Muscle layer of colon (tissue), 2 donors: ENCODE measurements around the gene WIPI1.

ENCODE experiments used
- H3K27ac ChIP-seq: one replicate; pipeline ENCODE4 v1.7.0; 2013; ENCODE audit warnings: low read depth, mild to moderate bottlenecking, low read length, moderate library complexity
- H3K27me3 ChIP-seq, 2 donors: one replicate each; pipeline ENCODE4 v1.7.0; 2013; ENCODE audit warnings: low read length in 2 of 2, mild to moderate bottlenecking in 2 of 2; ENCODE audit not compliant: insufficient read depth in 2 of 2, control insufficient read depth in 1 of 2
- H3K36me3 ChIP-seq: one replicate; pipeline ENCODE4 v1.7.0; 2013; ENCODE audit warnings: mild to moderate bottlenecking, low read length; ENCODE audit not compliant: insufficient read depth
- H3K4me1 ChIP-seq: one replicate; pipeline ENCODE4 v1.7.0; 2013; ENCODE audit warnings: mild to moderate bottlenecking, low read length; ENCODE audit not compliant: insufficient read depth
- H3K4me3 ChIP-seq, 2 donors: one replicate each; pipeline ENCODE4 v1.7.0; 2013; ENCODE audit warnings: low read length in 2 of 2, low read depth in 1 of 2, mild to moderate bottlenecking in 1 of 2, moderate library complexity in 1 of 2
- H3K9ac ChIP-seq: one replicate; pipeline ENCODE4 v1.7.0; 2013; ENCODE audit warnings: low read length
- H3K9me3 ChIP-seq: one replicate; pipeline ENCODE4 v1.7.0; 2013; ENCODE audit warnings: mild to moderate bottlenecking, low read length
- donor health status: abdominal sarcoma.
- donor health status: Adenocarcinoma of cecum.

The WIPI1 gene

GRCh38 chr17:68482576-68483041, 25.3 kb upstream of the WIPI1 start:
- no peak overlapping the region for H3K27ac ChIP-seq
- no peaks in the 10 kb centered on the region for H3K36me3 ChIP-seq
- H3K4me1 ChIP-seq, result no peaks in the 10 kb centered on the region
- H3K4me3 ChIP-seq, result no peak overlapping the region
- H3K9ac ChIP-seq, result no peak overlapping the region
- H3K27me3 ChIP-seq, result no peaks in the 10 kb centered on the region
- H3K9me3 ChIP-seq, result no peaks in the 10 kb centered on the region

GRCh38 chr17:68480885-68481284, 23.6 kb upstream of the WIPI1 start:
- Histone ChIP-seq H3K36me3 (no peaks in the 10 kb centered on the region), H3K4me3 (no peak overlapping the region), H3K27me3 (no peaks in the 10 kb centered on the region)

GRCh38 chr17:68470961-68471360, 13.7 kb upstream of the WIPI1 start:
- Histone ChIP-seq H3K27me3 (no peaks in the 10 kb centered on the region), H3K4me1 (no peaks in the 10 kb centered on the region), H3K27ac (no peak overlapping the region), H3K36me3 (no peaks in the 10 kb centered on the region), H3K9me3 (no peaks in the 10 kb centered on the region), H3K4me3 (no peak overlapping the region), H3K9ac (no peak overlapping the region)

More at GRCh38 chr17:68480885-68481284, 23.6 kb upstream of the WIPI1 start:
- no peaks in the 10 kb centered on the region for H3K4me1 ChIP-seq
- H3K27ac ChIP-seq, result no peak overlapping the region
- no peak overlapping the region for H3K9ac ChIP-seq
- no peaks in the 10 kb centered on the region for H3K9me3 ChIP-seq

- Histone ChIP-seq H3K4me1 (no peaks in the 10 kb centered on the region), H3K27me3 (no peaks in the 10 kb centered on the region), H3K4me3 (no peak overlapping the region), H3K27ac (no peak overlapping the region), H3K36me3 (no peaks in the 10 kb centered on the region), H3K9ac (no peak overlapping the region), H3K9me3 (no peaks in the 10 kb centered on the region)
Measured at GRCh38 chr17:68468788-68469187, 11.5 kb upstream of the WIPI1 start.

- no peaks in the 10 kb centered on the region for H3K27me3 ChIP-seq
- no peaks in the 10 kb centered on the region for H3K36me3 ChIP-seq
- H3K9ac ChIP-seq, result no peak overlapping the region
- no peak overlapping the region for H3K27ac ChIP-seq
- H3K9me3 ChIP-seq, result no peaks in the 10 kb centered on the region
- H3K4me3 ChIP-seq, result no peak overlapping the region
- H3K4me1 ChIP-seq, result no peaks in the 10 kb centered on the region
Measured at GRCh38 chr17:68468334-68468733, 11.0 kb upstream of the WIPI1 start.

- no peaks in the 10 kb centered on the region for H3K27me3 ChIP-seq
- no peak overlapping the region for H3K27ac ChIP-seq
- no peaks in the 10 kb centered on the region for H3K4me1 ChIP-seq
- no peaks in the 10 kb centered on the region for H3K9me3 ChIP-seq
- no peaks in the 10 kb centered on the region for H3K36me3 ChIP-seq
- H3K9ac ChIP-seq, result no peak overlapping the region
- no peak overlapping the region for H3K4me3 ChIP-seq
Measured at GRCh38 chr17:68463211-68464019, 6.1 kb upstream of the WIPI1 start.

GRCh38 chr17:68462381-68463210, 5.3 kb upstream of the WIPI1 start:
- Histone ChIP-seq H3K36me3 (no peaks in the 10 kb centered on the region), H3K27ac (no peak overlapping the region), H3K9ac (no peak overlapping the region), H3K27me3 (no peaks in the 10 kb centered on the region), H3K4me1 (no peaks in the 10 kb centered on the region), H3K4me3 (no peak overlapping the region), H3K9me3 (no peaks in the 10 kb centered on the region)

- no peaks in the 10 kb centered on the region for H3K9me3 ChIP-seq
- no peaks in the 10 kb centered on the region for H3K4me1 ChIP-seq
- H3K27me3 ChIP-seq, result no peaks in the 10 kb centered on the region
- no peaks in the 10 kb centered on the region for H3K36me3 ChIP-seq
- no peak overlapping the region for H3K4me3 ChIP-seq
- H3K9ac ChIP-seq, result no peak overlapping the region
- no peak overlapping the region for H3K27ac ChIP-seq
Measured at GRCh38 chr17:68461589-68461988, 4.3 kb upstream of the WIPI1 start.

- Histone ChIP-seq H3K9ac (no peak overlapping the region), H3K27me3 (no peaks in the 10 kb centered on the region), H3K4me1 (peaks cover 3% of the 10 kb centered on the region), H3K27ac (no peak overlapping the region), H3K4me3 (no peak overlapping the region), H3K9me3 (no peaks in the 10 kb centered on the region), H3K36me3 (no peaks in the 10 kb centered on the region)
Measured at GRCh38 chr17:68461122-68461539, 3.8 kb upstream of the WIPI1 start.

GRCh38 chr17:68460715-68461114, 3.4 kb upstream of the WIPI1 start:
- H3K4me3 ChIP-seq, result no peak overlapping the region
- H3K36me3 ChIP-seq, result no peaks in the 10 kb centered on the region
- no peaks in the 10 kb centered on the region for H3K9me3 ChIP-seq
- H3K4me1 ChIP-seq, result peaks cover 7% of the 10 kb centered on the region
- H3K27me3 ChIP-seq, result no peaks in the 10 kb centered on the region
- H3K9ac ChIP-seq, result no peak overlapping the region
- H3K27ac ChIP-seq, result no peak overlapping the region

GRCh38 chr17:68460146-68460545, 2.9 kb upstream of the WIPI1 start:
- no peak overlapping the region for H3K4me3 ChIP-seq
- peaks cover 10% of the 10 kb centered on the region for H3K4me1 ChIP-seq
- H3K9me3 ChIP-seq, result no peaks in the 10 kb centered on the region
- no peak overlapping the region for H3K27ac ChIP-seq
- H3K36me3 ChIP-seq, result no peaks in the 10 kb centered on the region
- H3K9ac ChIP-seq, result no peak overlapping the region
- no peaks in the 10 kb centered on the region for H3K27me3 ChIP-seq
